Stomach (tissue), 9 donors: Measurements from ENCODE around the gene VAPB. TPM values are rescaled to one million over a fixed set of nuclear protein-coding genes. Genes with fewer than 3 reads are reported as not detected.

Source experiments
- DNase-seq, 2 donors: peaks; one replicate each; pipeline versions ENCODE4 v3.0.0 to v3.0.0-alpha.2; 2013 to 2019
- H3K27ac ChIP-seq, 5 donors: fragments of 200-600 bp in 4 of 5; sonication (generic) in 4 of 5; one replicate each; pipeline ENCODE4 v1.5.1; 2013 to 2019; ENCODE audit warnings: mild to moderate bottlenecking in 1 of 5, moderate library complexity in 1 of 5
- H3K27me3 ChIP-seq, 3 donors: fragments of 200-600 bp; sonication (generic); one replicate each; pipeline ENCODE4 v1.5.1; 2017 to 2019; ENCODE audit warnings: mixed run types in 1 of 3
- H3K36me3 ChIP-seq, 4 donors: fragments of 200-600 bp; sonication (generic); 1 replicate in 3 of 4; 2 replicates in 1 of 4; pipeline ENCODE4 v1.5.1; 2016 to 2019
- H3K4me1 ChIP-seq, 4 donors: fragments of 200-600 bp; sonication (generic); one replicate each; pipeline ENCODE4 v1.5.1; 2016 to 2019
- H3K4me3 ChIP-seq, 4 donors: fragments of 200-600 bp; sonication (generic) in 3 of 4; one replicate each; pipeline ENCODE4 v1.5.1; 2016 to 2019; ENCODE audit warnings: mild to moderate bottlenecking in 1 of 4
- H3K9me3 ChIP-seq, 4 donors: fragments of 200-600 bp; sonication (generic); one replicate each; pipeline ENCODE4 v1.5.1; 2016 to 2019
- EP300 ChIP-seq: sonication (generic); formaldehyde crosslinking; IDR thresholded peaks from one replicate; pipeline ENCODE4 v1.6.1; 2017; ENCODE audit warnings: antibody characterized with exemption
- POLR2A ChIP-seq, 4 donors: fragments of 450-650 bp; IDR thresholded peaks; one replicate each; pipeline ENCODE4 v1.6.1; 2016; ENCODE audit warnings: antibody characterized with exemption in 4 of 4, control low read depth in 2 of 4, mild to moderate bottlenecking in 1 of 4, moderate library complexity in 1 of 4
- POLR2AphosphoS5 ChIP-seq, 3 donors: sonication (generic); formaldehyde crosslinking; IDR thresholded peaks; one replicate each; pipeline ENCODE4 v1.6.1; 2016; ENCODE audit warnings: antibody characterized with exemption in 3 of 3
- WGBS, 5 donors: extraction: QIAGEN DNeasy Blood & Tissue Kit in 3 of 5; methylation state at CpG; one replicate each; pipeline versions ENCODE4 v1.1.5 to v1.1.7; 2013 to 2018; 5-methylcytosine and 5-hydroxymethylcytosine counted together
- intact Hi-C: fragments of 100-400 bp; cut with DNase I; formaldehyde crosslinking; loops from one replicate; pipeline ENCODE4 v1.15.1; 2023; ENCODE audit warnings: low total_unique reads
- polyA plus RNA-seq, 3 donors: library from polyadenylated mRNA; stranded (reverse); fragments of 200-250 nt; gene quantifications; one replicate each; pipeline ENCODE4 v1.2.3, GENCODE V29; 2013
- total RNA-seq, 5 donors: library from RNA; depleted of rRNA; stranded (reverse); fragments of >200 nt; gene quantifications; one replicate each; pipeline versions ENCODE4 v1.1.0 to v1.2.3, GENCODE V29; 2014 to 2016
- TF ChIP-seq, protein P1 (sequence below), 7 experiments: fragments of 450-650 bp in 4 of 7; fragments of 200-600 bp in 3 of 7; sonication (generic) in 3 of 7; IDR thresholded peaks; one replicate each; pipeline ENCODE4 v1.5.1; 2016 to 2019; ENCODE audit warnings: antibody characterized with exemption in 7 of 7, control low read depth in 2 of 7, mild to moderate bottlenecking in 1 of 7
- donor health status: healthy with polysubstance abuse.
- donor health status: Bipolar disorder and iron deficiency.
- donor health status: healthy.

Gene VAPB
- total and polyA plus RNA-seq, 8 donors, result 7.6 to 40.6 (median 18.2) TPM

- WGBS, 5 donors, result 68 to 81% (median 78%) methylated on average over 8 to 9 of the region's 9 CpGs
- H3K27ac ChIP-seq, result no peak overlapping the region
- H3K36me3 ChIP-seq, result no peaks in the 10 kb centered on the region
- no peak for DNase-seq
- H3K4me1 ChIP-seq, result peaks cover 0 to 5% (median 1%) of the 10 kb centered on the region in 4 donors
- H3K27me3 ChIP-seq, result peaks cover 0 to 15% (median 0%) of the 10 kb centered on the region in 3 donors
- H3K9me3 ChIP-seq, result peaks cover 0 to 17% (median 11%) of the 10 kb centered on the region in 4 donors
- intact Hi-C loops, result no loop called here
- no peak for TF ChIP-seq POLR2AphosphoS5 (IDR thresholded peaks at IDR 0.05)
- TF ChIP-seq, protein P1, sequence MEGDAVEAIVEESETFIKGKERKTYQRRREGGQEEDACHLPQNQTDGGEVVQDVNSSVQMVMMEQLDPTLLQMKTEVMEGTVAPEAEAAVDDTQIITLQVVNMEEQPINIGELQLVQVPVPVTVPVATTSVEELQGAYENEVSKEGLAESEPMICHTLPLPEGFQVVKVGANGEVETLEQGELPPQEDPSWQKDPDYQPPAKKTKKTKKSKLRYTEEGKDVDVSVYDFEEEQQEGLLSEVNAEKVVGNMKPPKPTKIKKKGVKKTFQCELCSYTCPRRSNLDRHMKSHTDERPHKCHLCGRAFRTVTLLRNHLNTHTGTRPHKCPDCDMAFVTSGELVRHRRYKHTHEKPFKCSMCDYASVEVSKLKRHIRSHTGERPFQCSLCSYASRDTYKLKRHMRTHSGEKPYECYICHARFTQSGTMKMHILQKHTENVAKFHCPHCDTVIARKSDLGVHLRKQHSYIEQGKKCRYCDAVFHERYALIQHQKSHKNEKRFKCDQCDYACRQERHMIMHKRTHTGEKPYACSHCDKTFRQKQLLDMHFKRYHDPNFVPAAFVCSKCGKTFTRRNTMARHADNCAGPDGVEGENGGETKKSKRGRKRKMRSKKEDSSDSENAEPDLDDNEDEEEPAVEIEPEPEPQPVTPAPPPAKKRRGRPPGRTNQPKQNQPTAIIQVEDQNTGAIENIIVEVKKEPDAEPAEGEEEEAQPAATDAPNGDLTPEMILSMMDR (IDR thresholded peaks at IDR 0.05), result no peak
- no peak for TF ChIP-seq EP300
- TF ChIP-seq POLR2A (IDR thresholded peaks at IDR 0.05), result no peak
- no peak overlapping the region for H3K4me3 ChIP-seq
Measured at GRCh38 chr20:58479726-58480440, 90.9 kb downstream of the VAPB start.

GRCh38 chr20:58480551-58481336 is 91.7 kb downstream of the VAPB start:
- no peak overlapping the region for H3K27ac ChIP-seq
- H3K9me3 ChIP-seq, result peaks cover 0 to 23% (median 17%) of the 10 kb centered on the region in 4 donors
- peak in 1 of 2 donors; percentile 28 for DNase-seq
- intact Hi-C loops, result no loop called here
- peaks cover 0 to 5% (median 1%) of the 10 kb centered on the region in 4 donors for H3K4me1 ChIP-seq
- no peak for TF ChIP-seq POLR2AphosphoS5 (IDR thresholded peaks at IDR 0.05)
- TF ChIP-seq EP300, result no peak
- TF ChIP-seq, protein P1 (IDR thresholded peaks at IDR 0.05), result no peak
- TF ChIP-seq POLR2A (IDR thresholded peaks at IDR 0.05), result no peak
- H3K4me3 ChIP-seq, result no peak overlapping the region
- H3K36me3 ChIP-seq, result no peaks in the 10 kb centered on the region
- 67 to 76% (median 72%) methylated on average over 16 of the region's 16 CpGs for whole genome bisulfite sequencing, 5 donors
- H3K27me3 ChIP-seq, result peaks cover 0 to 15% (median 0%) of the 10 kb centered on the region in 3 donors

GRCh38 chr20:58481481-58482021 is 92.5 kb downstream of the VAPB start:
- DNase-seq, result peak; percentile 42 to 49
- Histone ChIP-seq H3K36me3 (no peaks in the 10 kb centered on the region), H3K4me3 (no peak overlapping the region), H3K9me3 (peaks cover 0 to 31% (median 24%) of the 10 kb centered on the region in 4 donors), H3K27ac (no peak overlapping the region), H3K27me3 (peaks cover 0 to 15% (median 0%) of the 10 kb centered on the region in 3 donors), H3K4me1 (peaks cover 0 to 5% (median 1%) of the 10 kb centered on the region in 4 donors)
- TF ChIP-seq, protein P1 (IDR thresholded peaks at IDR 0.05), result peak in 5 of 7 experiments; percentile 19 to 59 (median 47)
- no peak for TF ChIP-seq POLR2A (IDR thresholded peaks at IDR 0.05)
- 15 to 28% (median 27%) methylated on average over 13 to 18 of the region's 18 CpGs for WGBS, 5 donors
- intact Hi-C loops, result no loop called here

DNA sequence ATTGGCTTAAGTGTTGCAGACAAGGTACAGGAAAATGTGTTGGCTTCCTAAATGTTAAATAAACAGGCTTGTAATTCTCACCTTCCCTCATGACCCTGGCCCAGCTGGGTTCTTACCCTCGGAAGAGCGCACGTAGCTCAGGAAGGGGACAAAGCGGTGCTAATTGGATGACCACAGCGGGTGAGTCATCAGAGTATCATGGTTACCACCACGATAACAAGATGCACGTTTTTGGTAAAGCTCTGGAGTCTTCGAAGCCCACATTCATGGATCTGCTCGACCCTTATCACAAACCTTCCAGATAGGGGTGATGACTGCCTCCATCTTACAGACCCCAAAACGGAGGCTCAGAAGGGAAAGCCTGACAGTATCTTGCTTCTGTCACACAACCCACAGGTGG is 93.4 kb downstream of the VAPB start:
- H3K36me3 ChIP-seq, result no peaks in the 10 kb centered on the region
- H3K27ac ChIP-seq, result no peak overlapping the region
- no peak for TF ChIP-seq EP300
- TF ChIP-seq POLR2AphosphoS5 (IDR thresholded peaks at IDR 0.05), result no peak
- TF ChIP-seq, protein P1 (IDR thresholded peaks at IDR 0.05), result no peak
- no peak for TF ChIP-seq POLR2A (IDR thresholded peaks at IDR 0.05)
- peaks cover 0 to 31% (median 28%) of the 10 kb centered on the region in 4 donors for H3K9me3 ChIP-seq
- peaks cover 0 to 15% (median 0%) of the 10 kb centered on the region in 3 donors for H3K27me3 ChIP-seq
- DNase-seq, result no peak
- H3K4me3 ChIP-seq, result no peak overlapping the region
- intact Hi-C loops, result no loop called here
- WGBS, 5 donors, result 54 to 64% (median 59%) methylated on average over 10 of the region's 10 CpGs
- peaks cover 0 to 5% (median 1%) of the 10 kb centered on the region in 4 donors for H3K4me1 ChIP-seq
